GM23338 (cell line): Measurements from ENCODE around the gene KXD1.

Experiments
- ETS1 ChIP-seq: IDR thresholded peaks from 2 replicates; pipeline ENCODE4 v1.6.1; 2016; ENCODE audit warnings: antibody characterized with exemption
- EZH2 ChIP-seq: fragments of 200-600 bp; sonication (generic); IDR thresholded peaks from one replicate; pipeline ENCODE4 v1.8.0; 2017; ENCODE audit warnings: antibody characterized with exemption, mild to moderate bottlenecking, low read depth; ENCODE audit not compliant: unreplicated experiment
- EZH2phosphoT487 ChIP-seq: fragments of 200-600 bp; sonication (generic); IDR thresholded peaks from one replicate; pipeline ENCODE4 v1.8.1; 2018; ENCODE audit warnings: antibody characterized with exemption; ENCODE audit not compliant: unreplicated experiment
- JUNB ChIP-seq: IDR thresholded peaks from one replicate; pipeline ENCODE4 v1.6.1; 2016; ENCODE audit warnings: antibody characterized with exemption; ENCODE audit not compliant: unreplicated experiment
- POLR2AphosphoS5 ChIP-seq: IDR thresholded peaks from 2 replicates; pipeline ENCODE4 v1.6.1; 2016; ENCODE audit warnings: antibody characterized with exemption, low read depth
- TF ChIP-seq, protein P1 (sequence below), 2 experiments: fragments of 200-600 bp in 1 of 2; sonication (generic) in 1 of 2; conservative IDR thresholded peaks; 2 replicates each; pipeline versions ENCODE4 v1.5.1 to v1.6.1; 2016 to 2017; ENCODE audit warnings: antibody characterized with exemption in 2 of 2, low read depth in 2 of 2, mild to moderate bottlenecking in 2 of 2, moderate library complexity in 1 of 2

GRCh38 chr19:18536475-18536874 is 21.2 kb upstream of the KXD1 start:
- TF ChIP-seq, protein P1, sequence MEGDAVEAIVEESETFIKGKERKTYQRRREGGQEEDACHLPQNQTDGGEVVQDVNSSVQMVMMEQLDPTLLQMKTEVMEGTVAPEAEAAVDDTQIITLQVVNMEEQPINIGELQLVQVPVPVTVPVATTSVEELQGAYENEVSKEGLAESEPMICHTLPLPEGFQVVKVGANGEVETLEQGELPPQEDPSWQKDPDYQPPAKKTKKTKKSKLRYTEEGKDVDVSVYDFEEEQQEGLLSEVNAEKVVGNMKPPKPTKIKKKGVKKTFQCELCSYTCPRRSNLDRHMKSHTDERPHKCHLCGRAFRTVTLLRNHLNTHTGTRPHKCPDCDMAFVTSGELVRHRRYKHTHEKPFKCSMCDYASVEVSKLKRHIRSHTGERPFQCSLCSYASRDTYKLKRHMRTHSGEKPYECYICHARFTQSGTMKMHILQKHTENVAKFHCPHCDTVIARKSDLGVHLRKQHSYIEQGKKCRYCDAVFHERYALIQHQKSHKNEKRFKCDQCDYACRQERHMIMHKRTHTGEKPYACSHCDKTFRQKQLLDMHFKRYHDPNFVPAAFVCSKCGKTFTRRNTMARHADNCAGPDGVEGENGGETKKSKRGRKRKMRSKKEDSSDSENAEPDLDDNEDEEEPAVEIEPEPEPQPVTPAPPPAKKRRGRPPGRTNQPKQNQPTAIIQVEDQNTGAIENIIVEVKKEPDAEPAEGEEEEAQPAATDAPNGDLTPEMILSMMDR (conservative IDR thresholded peaks at IDR 0.05; ENCODE audit: low read depth in 2 of 2), result no peak
- no peak for TF ChIP-seq EZH2
- no peak for TF ChIP-seq POLR2AphosphoS5
- TF ChIP-seq EZH2phosphoT487, result no peak
- no peak for TF ChIP-seq ETS1
- TF ChIP-seq JUNB, result no peak
